BJ (cell line): ENCODE data around the gene KRT72. TPM values are rescaled to one million over a fixed set of nuclear protein-coding genes. Genes with fewer than 3 reads are reported as not detected.

Source experiments
- CTCF ChIA-PET: fragments of 350-600 bp; formaldehyde crosslinking; extraction: SDS; loops from one replicate; lab custom pipeline; 2021; ENCODE audit warnings: antibody characterized with exemption, inconsistent platforms; lab: Yijun Ruan, JAX
- POLR2A ChIA-PET: fragments of 300-600 bp; sonication (Branson Sonifier 250); formaldehyde crosslinking; extraction: SDS; loops from one replicate; lab custom pipeline; 2021; ENCODE audit warnings: antibody characterized with exemption; lab: Charles Lee
- DNase-seq: peaks from one replicate; pipeline ENCODE4 v3.0.0-alpha.2; 2011; ENCODE audit warnings: low read depth
- H3K27me3 ChIP-seq: 2 replicates; pipeline ENCODE4 v1.6.0; 2011; ENCODE audit warnings: low read length; ENCODE audit not compliant: control insufficient read depth, insufficient read depth
- H3K36me3 ChIP-seq: 2 replicates; pipeline ENCODE4 v1.5.1; 2011; ENCODE audit warnings: low read length; ENCODE audit not compliant: control insufficient read depth, insufficient read depth
- H3K4me3 ChIP-seq: 2 replicates; pipeline ENCODE4 v1.5.1; 2011; ENCODE audit warnings: low read depth, mild to moderate bottlenecking, control low read depth, low read length
- polyA plus RNA-seq: library from polyadenylated mRNA; depleted of rRNA; stranded (reverse); fragments of >200 nt; gene quantifications from 2 replicates; pipeline ENCODE4 v1.2.3, GENCODE V29; 2011
- TF ChIP-seq, protein P1 (sequence below): IDR thresholded peaks from 2 replicates; pipeline ENCODE4 v1.5.1; 2011; ENCODE audit warnings: low read depth, mild to moderate bottlenecking, control low read depth, inconsistent platforms, low read length, moderate library complexity; ENCODE audit not compliant: insufficient read depth

KRT72 gene
- polyA plus RNA-seq, 1 experiment = not detected

DNA sequence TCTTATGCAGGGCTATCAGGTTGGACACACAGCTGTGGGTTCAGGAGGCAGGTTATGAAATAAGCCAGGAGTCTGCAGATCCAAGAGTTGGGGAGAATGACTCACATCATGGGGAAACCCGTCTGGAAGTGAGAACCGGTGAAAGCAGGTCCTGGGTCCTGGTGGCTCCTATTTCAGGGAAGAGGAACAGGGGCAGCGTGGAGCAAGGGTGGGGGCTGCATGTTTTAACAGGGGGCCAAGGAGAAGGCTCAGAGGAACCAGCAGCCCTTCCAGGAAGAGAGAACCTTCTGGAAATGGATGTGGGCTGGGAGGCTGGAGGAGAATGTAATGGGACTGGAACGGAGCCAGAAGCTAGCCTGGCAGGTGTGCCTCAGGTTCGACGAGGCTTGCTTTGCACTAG lies 19.8 kb downstream of the KRT72 start:
- POLR2A ChIA-PET = no interaction called here
- no peak for DNase-seq

DNA sequence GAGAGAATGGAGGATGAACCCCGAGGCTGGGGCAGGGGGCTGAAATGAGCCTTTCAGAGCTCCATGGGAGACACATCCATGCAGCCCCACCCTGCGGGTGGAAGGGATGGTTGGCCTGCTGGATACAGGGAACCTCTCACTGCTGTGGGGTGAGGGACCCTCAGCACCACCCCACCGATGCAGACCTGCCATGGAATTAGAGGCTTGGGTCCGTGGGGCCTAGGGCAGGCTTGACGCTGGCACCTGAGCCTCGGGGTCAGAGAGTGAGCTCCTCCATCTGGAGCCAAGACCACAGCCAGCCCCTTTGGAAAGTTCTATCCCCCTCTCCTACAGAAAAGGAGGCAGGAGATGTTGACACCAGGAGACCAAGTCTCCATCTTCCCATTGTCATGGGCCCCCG lies 20.2 kb downstream of the KRT72 start:
- CTCF ChIA-PET = interaction anchor here (0.6 to 17.2 kb wide), 7 partner anchors 8 to 412 kb away, joined by 3 to 283 read pairs (median 10); no protein-coding TSS in a partner anchor
- H3K27me3 ChIP-seq = peaks cover 17% of the 10 kb centered on the region
- POLR2A ChIA-PET = no interaction called here
- TF ChIP-seq, protein P1, sequence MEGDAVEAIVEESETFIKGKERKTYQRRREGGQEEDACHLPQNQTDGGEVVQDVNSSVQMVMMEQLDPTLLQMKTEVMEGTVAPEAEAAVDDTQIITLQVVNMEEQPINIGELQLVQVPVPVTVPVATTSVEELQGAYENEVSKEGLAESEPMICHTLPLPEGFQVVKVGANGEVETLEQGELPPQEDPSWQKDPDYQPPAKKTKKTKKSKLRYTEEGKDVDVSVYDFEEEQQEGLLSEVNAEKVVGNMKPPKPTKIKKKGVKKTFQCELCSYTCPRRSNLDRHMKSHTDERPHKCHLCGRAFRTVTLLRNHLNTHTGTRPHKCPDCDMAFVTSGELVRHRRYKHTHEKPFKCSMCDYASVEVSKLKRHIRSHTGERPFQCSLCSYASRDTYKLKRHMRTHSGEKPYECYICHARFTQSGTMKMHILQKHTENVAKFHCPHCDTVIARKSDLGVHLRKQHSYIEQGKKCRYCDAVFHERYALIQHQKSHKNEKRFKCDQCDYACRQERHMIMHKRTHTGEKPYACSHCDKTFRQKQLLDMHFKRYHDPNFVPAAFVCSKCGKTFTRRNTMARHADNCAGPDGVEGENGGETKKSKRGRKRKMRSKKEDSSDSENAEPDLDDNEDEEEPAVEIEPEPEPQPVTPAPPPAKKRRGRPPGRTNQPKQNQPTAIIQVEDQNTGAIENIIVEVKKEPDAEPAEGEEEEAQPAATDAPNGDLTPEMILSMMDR = no peak
- no peaks in the 10 kb centered on the region for H3K36me3 ChIP-seq
- no peak for DNase-seq
- H3K4me3 ChIP-seq = no peak overlapping the region

More for the DNA sequence above, 19.8 kb downstream of the KRT72 start:
- TF ChIP-seq, protein P1 = no peak
- H3K4me3 ChIP-seq = no peak overlapping the region
- H3K36me3 ChIP-seq = no peaks in the 10 kb centered on the region
- CTCF ChIA-PET = interaction anchor here (0.6 to 17.2 kb wide), 12 partner anchors 8 to 424 kb away, joined by 3 to 283 read pairs (median 5); partner anchors contain the start of gene KRT74
- H3K27me3 ChIP-seq = peaks cover 15% of the 10 kb centered on the region

DNA sequence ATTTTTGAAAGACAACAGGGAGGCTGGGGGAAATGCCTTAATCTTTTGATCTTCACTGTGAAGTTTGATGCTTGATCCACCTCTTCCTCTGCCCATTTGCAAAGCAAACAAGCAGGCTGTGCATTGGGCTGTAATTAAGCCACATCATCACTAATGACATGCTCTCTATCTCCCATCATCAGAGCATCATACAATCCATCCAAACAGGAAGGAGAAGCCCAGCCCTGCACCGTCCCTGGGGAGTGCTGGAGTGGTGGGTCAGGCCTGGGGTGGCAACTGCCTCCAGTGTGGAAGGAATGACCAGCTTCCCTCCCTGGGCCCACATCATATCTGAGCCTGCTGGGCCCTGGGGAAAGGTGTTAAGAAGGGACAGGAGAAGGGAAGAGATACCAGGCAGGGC lies 20.8 kb downstream of the KRT72 start:
- Histone ChIP-seq H3K4me3 (no peak overlapping the region), H3K27me3 (peaks cover 15% of the 10 kb centered on the region), H3K36me3 (no peaks in the 10 kb centered on the region)
- no peak for DNase-seq
- ChIA-PET CTCF (interaction anchor here (0.7 to 17.2 kb wide), 6 partner anchors 9 to 299 kb away, joined by 3 to 283 read pairs (median 26); no protein-coding TSS in a partner anchor), POLR2A (no interaction called here)
- TF ChIP-seq, protein P1 = no peak

DNA sequence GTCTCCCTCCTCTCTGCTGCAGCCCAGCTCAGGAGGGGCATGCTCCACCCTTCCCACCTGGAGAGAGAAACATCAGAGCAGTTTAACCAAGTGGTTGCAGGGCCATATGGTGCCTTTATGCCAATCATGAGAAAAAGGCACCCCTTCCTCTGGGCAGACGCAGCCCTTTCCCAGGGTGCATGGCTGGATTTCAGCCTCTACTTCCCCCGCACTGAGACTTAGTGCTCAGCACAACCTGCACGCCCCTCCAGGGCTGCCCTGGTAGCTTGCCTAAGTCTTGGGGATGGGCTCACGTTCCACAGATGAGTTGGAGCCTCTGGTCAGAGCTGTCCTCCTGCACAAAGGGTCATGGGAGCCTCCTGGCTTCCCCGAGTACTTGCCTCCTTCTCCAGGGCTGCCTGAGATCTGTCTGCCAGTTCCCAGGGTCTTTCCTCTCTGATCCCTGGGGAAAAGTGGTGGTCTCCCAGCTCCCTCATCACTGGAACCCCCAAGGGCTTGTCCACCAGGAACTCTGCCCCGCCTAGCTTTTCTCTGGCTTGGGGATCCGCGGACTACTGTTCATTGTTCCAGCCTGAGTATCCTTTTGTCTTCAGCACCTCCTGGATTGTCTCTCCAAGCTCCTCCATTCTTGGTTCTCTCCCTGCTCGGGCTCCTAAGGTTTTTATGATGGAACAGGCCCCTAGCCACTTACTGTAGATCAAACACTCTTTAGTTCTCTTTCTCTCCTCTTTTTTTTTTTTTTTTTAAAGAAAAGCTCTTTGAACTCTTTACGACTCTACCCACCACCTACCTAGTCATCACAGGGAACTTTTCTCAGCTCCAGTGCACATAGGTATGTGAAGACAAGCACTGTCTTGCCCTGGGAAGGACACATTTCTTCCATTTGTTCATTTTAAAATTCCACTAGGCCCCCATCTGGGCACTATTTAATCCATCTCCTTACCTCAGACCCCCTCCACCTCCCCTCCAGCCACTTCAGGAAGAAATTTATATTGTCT lies 21.5 kb downstream of the KRT72 start:
- Histone ChIP-seq H3K27me3 (peaks cover 13% of the 10 kb centered on the region), H3K36me3 (no peaks in the 10 kb centered on the region), H3K4me3 (no peak overlapping the region)
- DNase-seq = no peak
- ChIA-PET POLR2A (no interaction called here), CTCF (interaction anchor here (0.8 to 17.2 kb wide), 4 partner anchors 200 to 300 kb away, joined by 3 to 283 read pairs (median 6); no protein-coding TSS in a partner anchor)
- TF ChIP-seq, protein P1 = no peak

DNA sequence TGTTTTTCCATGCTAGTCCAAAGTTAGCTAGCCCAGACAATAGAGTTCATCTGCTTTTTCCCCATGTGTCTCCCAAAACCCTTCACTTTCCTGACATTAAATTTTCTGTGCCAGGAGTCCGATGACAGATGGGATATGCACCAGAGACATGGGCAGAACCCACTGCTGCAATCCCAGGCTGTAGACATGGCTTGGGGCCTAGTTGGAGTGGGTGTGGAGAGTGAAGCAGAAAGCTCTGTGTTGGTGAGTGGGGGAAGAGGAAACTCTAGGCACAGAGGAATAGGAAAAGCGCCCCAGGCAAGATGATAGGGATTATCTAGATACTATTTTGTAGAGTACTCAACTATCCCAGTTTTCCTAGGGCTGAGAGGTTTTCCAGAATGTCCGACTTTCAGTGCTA lies 22.8 kb downstream of the KRT72 start:
- CTCF ChIA-PET = interaction anchor here (17.2 kb wide), 1 partner anchor 301 kb away, joined by 283 read pairs; no protein-coding TSS in a partner anchor
- TF ChIP-seq, protein P1 = no peak
- DNase-seq = no peak
- Histone ChIP-seq H3K27me3 (peaks cover 10% of the 10 kb centered on the region), H3K4me3 (no peak overlapping the region), H3K36me3 (no peaks in the 10 kb centered on the region)
- POLR2A ChIA-PET = no interaction called here
